Neural crest cell (in vitro differentiated cells): ENCODE measurements around the gene LRRC55. TPM values are rescaled to one million over a fixed set of nuclear protein-coding genes. Genes with fewer than 3 reads are reported as not detected.

Experiments
- DNase-seq: peaks from one replicate; pipeline ENCODE4 v3.0.0; 2021; ENCODE audit warnings: low read depth, mixed read lengths, low spot score
- H3K27ac Mint-ChIP-seq: one replicate; pipeline ENCODE4 v1.8.0; 2021; ENCODE audit warnings: mild to moderate bottlenecking, mixed read lengths; ENCODE audit not compliant: unreplicated experiment
- H3K27me3 Mint-ChIP-seq: 2 replicates; pipeline ENCODE4 v1.8.0; 2021; ENCODE audit warnings: low read depth, mild to moderate bottlenecking, mixed read lengths
- H3K36me3 Mint-ChIP-seq: 2 replicates; pipeline ENCODE4 v1.8.0; 2021; ENCODE audit warnings: low read depth, mild to moderate bottlenecking, mixed read lengths
- H3K4me1 Mint-ChIP-seq: 2 replicates; pipeline ENCODE4 v1.8.0; 2021; ENCODE audit warnings: mixed read lengths
- H3K4me3 Mint-ChIP-seq: one replicate; pipeline ENCODE4 v1.8.0; 2021; ENCODE audit warnings: mild to moderate bottlenecking, mixed read lengths
- H3K9me3 Mint-ChIP-seq: 2 replicates; pipeline ENCODE4 v1.8.0; 2021; ENCODE audit warnings: mixed read lengths
- CTCF ChIP-seq: fragments of 200-600 bp; sonication (generic); conservative IDR thresholded peaks from 2 replicates; pipeline ENCODE4 v1.5.0; 2021; ENCODE audit warnings: antibody characterized with exemption, mild to moderate bottlenecking
- total RNA-seq: library from RNA; stranded (reverse); gene quantifications from 2 replicates; pipeline ENCODE4 v1.2.1, GENCODE V29; 2021

LRRC55 gene
- total RNA-seq, 1 donor from 2014 or later: 6.4 TPM

- no peak overlapping the region for H3K27ac Mint-ChIP-seq
- H3K4me1 Mint-ChIP-seq: peaks cover 18% of the 10 kb centered on the region
- DNase-seq: no peak
- H3K36me3 Mint-ChIP-seq: no peaks in the 10 kb centered on the region
- peaks cover 52% of the 10 kb centered on the region for H3K27me3 Mint-ChIP-seq
- H3K9me3 Mint-ChIP-seq: no peaks in the 10 kb centered on the region
- peak overlapping the region; percentile 85 for H3K4me3 Mint-ChIP-seq
- no peak for TF ChIP-seq CTCF
Observed at GRCh38 chr11:57179681-57180080, 2.1 kb upstream of the LRRC55 start.

- peaks cover 18% of the 10 kb centered on the region for H3K4me1 Mint-ChIP-seq
- no peak for TF ChIP-seq CTCF
- peak overlapping the region; percentile 85 for H3K4me3 Mint-ChIP-seq
- no peaks in the 10 kb centered on the region for H3K9me3 Mint-ChIP-seq
- H3K36me3 Mint-ChIP-seq: no peaks in the 10 kb centered on the region
- peak; percentile 9 for DNase-seq
- H3K27me3 Mint-ChIP-seq: peaks cover 50% of the 10 kb centered on the region
- H3K27ac Mint-ChIP-seq: peak overlapping the region; percentile 78
Observed at GRCh38 chr11:57180081-57180561, 1.6 kb upstream of the LRRC55 start.

GRCh38 chr11:57180964-57181363 is 789 bp upstream of the LRRC55 start:
- no peak overlapping the region for H3K27ac Mint-ChIP-seq
- no peaks in the 10 kb centered on the region for H3K36me3 Mint-ChIP-seq
- H3K27me3 Mint-ChIP-seq: peaks cover 43% of the 10 kb centered on the region
- DNase-seq: no peak
- H3K4me3 Mint-ChIP-seq: no peak overlapping the region
- TF ChIP-seq CTCF: no peak
- H3K9me3 Mint-ChIP-seq: no peaks in the 10 kb centered on the region
- H3K4me1 Mint-ChIP-seq: peaks cover 18% of the 10 kb centered on the region

GRCh38 chr11:57182896-57183295 is 1.1 kb downstream of the LRRC55 start:
- no peaks in the 10 kb centered on the region for H3K36me3 Mint-ChIP-seq
- peaks cover 33% of the 10 kb centered on the region for H3K27me3 Mint-ChIP-seq
- no peak overlapping the region for H3K4me3 Mint-ChIP-seq

GRCh38 chr11:57190548-57190947 is 8.8 kb downstream of the LRRC55 start:
- Mint-ChIP-seq H3K36me3 (peaks cover 4% of the 10 kb centered on the region), H3K4me1 (peaks cover 12% of the 10 kb centered on the region), H3K4me3 (no peak overlapping the region), H3K27ac (no peak overlapping the region), H3K9me3 (peaks cover 5% of the 10 kb centered on the region), H3K27me3 (no peaks in the 10 kb centered on the region)
- no peak for TF ChIP-seq CTCF
- DNase-seq: no peak

More at GRCh38 chr11:57182896-57183295, 1.1 kb downstream of the LRRC55 start:
- no peak for TF ChIP-seq CTCF
- DNase-seq: no peak
- Mint-ChIP-seq H3K9me3 (no peaks in the 10 kb centered on the region), H3K4me1 (peaks cover 18% of the 10 kb centered on the region), H3K27ac (no peak overlapping the region)
